OCI-LY3 (cell line): ENCODE measurements around the gene TNFRSF6B.

Source experiments
- H2AFZ ChIP-seq: fragments of 200-600, 300-600 bp; shearing (Covaris generic); 2 replicates; pipeline ENCODE4 v1.6.0; 2014; ENCODE audit warnings: antibody characterized with exemption, low read depth, low read length
- H3K27ac ChIP-seq: fragments of 200-600, 300-600 bp; sonication (generic); 2 replicates; pipeline ENCODE4 v1.5.1; 2014; ENCODE audit warnings: mild to moderate bottlenecking, low read length, moderate library complexity, mixed read lengths
- H3K27me3 ChIP-seq: fragments of 200-600, 300-600 bp; sonication (generic); 2 replicates; pipeline ENCODE4 v1.6.1; 2014; ENCODE audit warnings: low read depth, low read length, mixed read lengths
- H3K36me3 ChIP-seq: fragments of 200-600, 300-600 bp; sonication (generic); replicated peaks from 2 replicates; pipeline ENCODE3; 2014; ENCODE audit warnings: low read depth, low read length, mixed read lengths
- H3K4me1 ChIP-seq: fragments of 300-600, 200-600 bp; sonication (generic); 2 replicates; pipeline ENCODE4 v1.6.1; 2014; ENCODE audit warnings: low read length, mixed read lengths
- H3K4me2 ChIP-seq: fragments of 200-600, 300-600 bp; sonication (generic); 2 replicates; pipeline ENCODE4 v1.6.1; 2014; ENCODE audit warnings: low read length, mixed read lengths
- H3K4me3 ChIP-seq: fragments of 300-600, 200-600 bp; sonication (generic); 2 replicates; pipeline ENCODE4 v1.5.1; 2014; ENCODE audit warnings: antibody characterized with exemption, mild to moderate bottlenecking, low read length, moderate library complexity
- H3K79me2 ChIP-seq: fragments of 300-600, 200-600 bp; shearing (Covaris generic); 2 replicates; pipeline ENCODE4 v1.6.1; 2014; ENCODE audit warnings: mild to moderate bottlenecking, low read length, mixed read lengths
- H3K9ac ChIP-seq: fragments of 300-600, 200-600 bp; shearing (Covaris generic); 2 replicates; pipeline ENCODE4 v1.6.0; 2014; ENCODE audit warnings: mild to moderate bottlenecking, low read length, moderate library complexity
- H3K9me3 ChIP-seq: fragments of 200-600, 300-600 bp; shearing (Covaris generic); 2 replicates; pipeline ENCODE4 v1.6.1; 2014; ENCODE audit warnings: low read length, mixed read lengths; ENCODE audit not compliant: insufficient read depth
- H4K20me1 ChIP-seq: fragments of 200-600, 300-600 bp; sonication (generic); 2 replicates; pipeline ENCODE4 v1.6.1; 2016; ENCODE audit warnings: low read length, mixed read lengths; ENCODE audit not compliant: insufficient read depth
- CTCF ChIP-seq: fragments of 200-600, 300-600 bp; sonication (generic); IDR thresholded peaks from 2 replicates; pipeline ENCODE4 v1.5.1; 2014; ENCODE audit warnings: antibody characterized with exemption, low read length, low read depth
- EZH2phosphoT487 ChIP-seq: fragments of 200-600 bp; shearing (Covaris generic); IDR thresholded peaks from 2 replicates; pipeline ENCODE4 v1.6.1; 2018; ENCODE audit warnings: antibody characterized with exemption, mixed run types, low read depth

Gene TNFRSF6B

GRCh38 chr20:63739130-63740069 lies 42.9 kb downstream of the TNFRSF6B start, which contains the start of gene SLC2A4RG:
TSS of gene SLC2A4RG (plus strand) at chr20:63739776. CDS start at chr20:63739913, 137 bp downstream.
- Histone ChIP-seq H3K27me3 (no peaks in the 10 kb centered on the region), H3K4me3 (peak within 1 kb of the TSS; percentile 89), H3K4me2 (peak within 1 kb of the TSS; percentile 91), H3K36me3 (peaks cover 17% of the 10 kb centered on the region), H2AFZ (no peak within 1 kb of the TSS), H3K4me1 (peaks cover 36% of the 10 kb centered on the region), H3K9ac (peak within 1 kb of the TSS; percentile 76), H3K27ac (peak within 1 kb of the TSS; percentile 45), H3K9me3 (no peaks in the 10 kb centered on the region), H3K79me2 (no peaks in the 10 kb centered on the region), H4K20me1 (no peaks in the 10 kb centered on the region)
- no peak for TF ChIP-seq EZH2phosphoT487
- TF ChIP-seq CTCF, result no peak

GRCh38 chr20:63740070-63740626 lies 43.7 kb downstream of the TNFRSF6B start:
- Histone ChIP-seq H3K4me1 (peaks cover 36% of the 10 kb centered on the region), H3K79me2 (no peaks in the 10 kb centered on the region), H3K36me3 (peaks cover 17% of the 10 kb centered on the region), H3K4me3 (peak overlapping the region; percentile 89), H3K27ac (peak overlapping the region; percentile 20), H3K9me3 (no peaks in the 10 kb centered on the region), H3K9ac (peak overlapping the region; percentile 70), H3K27me3 (no peaks in the 10 kb centered on the region), H4K20me1 (no peaks in the 10 kb centered on the region), H3K4me2 (peak overlapping the region; percentile 84), H2AFZ (no peak overlapping the region)
- TF ChIP-seq CTCF, result no peak
- no peak for TF ChIP-seq EZH2phosphoT487

- Histone ChIP-seq H3K27ac (peak overlapping the region; percentile 20), H2AFZ (no peak overlapping the region), H3K27me3 (no peaks in the 10 kb centered on the region), H3K4me1 (peaks cover 34% of the 10 kb centered on the region), H3K9ac (peak overlapping the region; percentile 70), H3K4me2 (peak overlapping the region; percentile 84), H3K9me3 (no peaks in the 10 kb centered on the region), H3K36me3 (peaks cover 17% of the 10 kb centered on the region), H4K20me1 (no peaks in the 10 kb centered on the region), H3K4me3 (peak overlapping the region; percentile 89), H3K79me2 (no peaks in the 10 kb centered on the region)
- TF ChIP-seq CTCF (no peak), EZH2phosphoT487 (no peak)
Observed at GRCh38 chr20:63740627-63741353, 44.3 kb downstream of the TNFRSF6B start.

GRCh38 chr20:63741354-63741675 lies 44.9 kb downstream of the TNFRSF6B start:
- no peak overlapping the region for H2AFZ ChIP-seq
- peak overlapping the region; percentile 84 for H3K4me2 ChIP-seq
- peaks cover 29% of the 10 kb centered on the region for H3K4me1 ChIP-seq
- H3K79me2 ChIP-seq, result no peaks in the 10 kb centered on the region
- H3K27me3 ChIP-seq, result no peaks in the 10 kb centered on the region
- H3K27ac ChIP-seq, result no peak overlapping the region
- no peak for TF ChIP-seq EZH2phosphoT487
- TF ChIP-seq CTCF, result no peak
- H3K9ac ChIP-seq, result no peak overlapping the region
- no peaks in the 10 kb centered on the region for H4K20me1 ChIP-seq
- peak overlapping the region; percentile 89; the same call in 1 of the 2 replicates for H3K4me3 ChIP-seq
- peaks cover 15% of the 10 kb centered on the region for H3K36me3 ChIP-seq
- no peaks in the 10 kb centered on the region for H3K9me3 ChIP-seq
